Chondrocyte (in vitro differentiated cells): ENCODE data around the gene CD52. TPM values are rescaled to one million over a fixed set of nuclear protein-coding genes. Genes with fewer than 3 reads are reported as not detected.

Source experiments
- DNase-seq: peaks from one replicate; pipeline ENCODE4 v3.0.0; 2021; ENCODE audit warnings: mixed read lengths, low spot score
- H3K27ac Mint-ChIP-seq: one replicate; pipeline ENCODE4 v1.8.0; 2021; ENCODE audit warnings: mild to moderate bottlenecking, moderate library complexity, mixed read lengths; ENCODE audit not compliant: unreplicated experiment
- H3K27me3 Mint-ChIP-seq: 2 replicates; pipeline ENCODE4 v1.8.0; 2021; ENCODE audit warnings: low read depth, mixed read lengths
- H3K36me3 Mint-ChIP-seq: 2 replicates; pipeline ENCODE4 v1.8.0; 2021; ENCODE audit warnings: low read depth, mixed read lengths
- H3K4me1 Mint-ChIP-seq: 2 replicates; pipeline ENCODE4 v1.8.0; 2021; ENCODE audit warnings: low read depth, mild to moderate bottlenecking, mixed read lengths
- H3K4me3 Mint-ChIP-seq: one replicate; pipeline ENCODE4 v1.8.0; 2021; ENCODE audit warnings: mild to moderate bottlenecking, moderate library complexity, mixed read lengths; ENCODE audit not compliant: unreplicated experiment
- H3K9me3 Mint-ChIP-seq: 2 replicates; pipeline ENCODE4 v1.8.0; 2021; ENCODE audit warnings: low read depth, mixed read lengths
- total RNA-seq: library from RNA; stranded (reverse); gene quantifications from 3 replicates; pipeline ENCODE4 v1.2.1, GENCODE V29; 2021
- TF ChIP-seq, protein P1 (sequence below): fragments of 200-600 bp; sonication (generic); IDR thresholded peaks from 2 replicates; pipeline ENCODE4 v1.5.0; 2021; ENCODE audit warnings: antibody characterized with exemption, mild to moderate bottlenecking, moderate library complexity

The CD52 gene
- total RNA-seq, 1 donor from 2014 or later, result not detected

- Mint-ChIP-seq H3K9me3 (no peaks in the 10 kb centered on the region), H3K27ac (no peak overlapping the region), H3K27me3 (peaks cover 6% of the 10 kb centered on the region), H3K4me1 (peaks cover 6% of the 10 kb centered on the region), H3K36me3 (no peaks in the 10 kb centered on the region), H3K4me3 (no peak overlapping the region)
- no peak for DNase-seq
- TF ChIP-seq, protein P1, sequence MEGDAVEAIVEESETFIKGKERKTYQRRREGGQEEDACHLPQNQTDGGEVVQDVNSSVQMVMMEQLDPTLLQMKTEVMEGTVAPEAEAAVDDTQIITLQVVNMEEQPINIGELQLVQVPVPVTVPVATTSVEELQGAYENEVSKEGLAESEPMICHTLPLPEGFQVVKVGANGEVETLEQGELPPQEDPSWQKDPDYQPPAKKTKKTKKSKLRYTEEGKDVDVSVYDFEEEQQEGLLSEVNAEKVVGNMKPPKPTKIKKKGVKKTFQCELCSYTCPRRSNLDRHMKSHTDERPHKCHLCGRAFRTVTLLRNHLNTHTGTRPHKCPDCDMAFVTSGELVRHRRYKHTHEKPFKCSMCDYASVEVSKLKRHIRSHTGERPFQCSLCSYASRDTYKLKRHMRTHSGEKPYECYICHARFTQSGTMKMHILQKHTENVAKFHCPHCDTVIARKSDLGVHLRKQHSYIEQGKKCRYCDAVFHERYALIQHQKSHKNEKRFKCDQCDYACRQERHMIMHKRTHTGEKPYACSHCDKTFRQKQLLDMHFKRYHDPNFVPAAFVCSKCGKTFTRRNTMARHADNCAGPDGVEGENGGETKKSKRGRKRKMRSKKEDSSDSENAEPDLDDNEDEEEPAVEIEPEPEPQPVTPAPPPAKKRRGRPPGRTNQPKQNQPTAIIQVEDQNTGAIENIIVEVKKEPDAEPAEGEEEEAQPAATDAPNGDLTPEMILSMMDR, result no peak
These were observed 22.3 kb downstream of the CD52 start for GRCh38 chr1:26340047-26340481.

DNA sequence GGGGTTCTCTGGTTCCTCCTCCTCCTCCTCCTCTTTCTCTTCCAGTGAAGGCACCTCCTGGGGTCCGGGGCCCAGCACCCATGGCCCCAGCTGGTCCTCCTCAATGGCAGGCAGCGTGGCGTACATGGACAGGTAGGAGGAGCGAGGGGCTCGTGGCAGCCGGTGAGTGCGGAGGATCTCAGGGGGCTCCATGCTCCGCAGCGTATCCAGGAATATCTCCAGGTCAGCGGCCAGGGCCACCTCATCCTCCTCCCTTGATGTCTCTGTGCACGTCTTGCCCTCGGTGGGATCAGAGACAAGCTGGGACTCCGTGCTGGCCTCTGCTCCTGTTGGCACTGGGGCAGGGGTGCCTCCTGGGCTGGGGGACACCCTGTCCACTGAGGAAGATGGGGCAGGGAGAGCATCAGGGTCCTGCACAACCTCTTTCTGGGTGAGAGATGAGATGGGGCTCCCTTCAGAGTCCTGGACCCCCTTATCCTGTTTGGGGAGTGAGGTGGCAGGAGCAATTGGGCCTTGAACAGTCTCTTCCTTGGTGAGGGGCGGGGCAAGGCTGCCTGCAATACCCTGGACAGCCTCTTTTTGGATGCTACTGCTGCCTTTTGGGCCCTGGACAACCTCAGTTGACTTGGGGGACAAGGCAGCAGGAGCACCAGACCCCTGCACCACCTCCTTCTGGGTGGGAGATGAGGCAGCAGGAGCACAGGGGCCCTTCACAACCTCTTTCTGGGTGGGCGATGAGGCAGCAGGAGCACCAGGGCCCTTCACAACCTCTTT lies 26.6 kb downstream of the CD52 start:
- no peaks in the 10 kb centered on the region for H3K9me3 Mint-ChIP-seq
- no peak overlapping the region for H3K4me3 Mint-ChIP-seq
- no peaks in the 10 kb centered on the region for H3K36me3 Mint-ChIP-seq
- no peak for DNase-seq
- no peak overlapping the region for H3K27ac Mint-ChIP-seq
- H3K4me1 Mint-ChIP-seq, result no peaks in the 10 kb centered on the region
- H3K27me3 Mint-ChIP-seq, result peaks cover 3% of the 10 kb centered on the region
- TF ChIP-seq, protein P1, result no peak

- no peaks in the 10 kb centered on the region for H3K9me3 Mint-ChIP-seq
- H3K27ac Mint-ChIP-seq, result no peak overlapping the region
- no peaks in the 10 kb centered on the region for H3K36me3 Mint-ChIP-seq
- H3K4me1 Mint-ChIP-seq, result no peaks in the 10 kb centered on the region
- DNase-seq, result no peak
- TF ChIP-seq, protein P1, result no peak
- peaks cover 2% of the 10 kb centered on the region for H3K27me3 Mint-ChIP-seq
- H3K4me3 Mint-ChIP-seq, result no peak overlapping the region
These were observed 28.0 kb downstream of the CD52 start for GRCh38 chr1:26345718-26346117.

DNA sequence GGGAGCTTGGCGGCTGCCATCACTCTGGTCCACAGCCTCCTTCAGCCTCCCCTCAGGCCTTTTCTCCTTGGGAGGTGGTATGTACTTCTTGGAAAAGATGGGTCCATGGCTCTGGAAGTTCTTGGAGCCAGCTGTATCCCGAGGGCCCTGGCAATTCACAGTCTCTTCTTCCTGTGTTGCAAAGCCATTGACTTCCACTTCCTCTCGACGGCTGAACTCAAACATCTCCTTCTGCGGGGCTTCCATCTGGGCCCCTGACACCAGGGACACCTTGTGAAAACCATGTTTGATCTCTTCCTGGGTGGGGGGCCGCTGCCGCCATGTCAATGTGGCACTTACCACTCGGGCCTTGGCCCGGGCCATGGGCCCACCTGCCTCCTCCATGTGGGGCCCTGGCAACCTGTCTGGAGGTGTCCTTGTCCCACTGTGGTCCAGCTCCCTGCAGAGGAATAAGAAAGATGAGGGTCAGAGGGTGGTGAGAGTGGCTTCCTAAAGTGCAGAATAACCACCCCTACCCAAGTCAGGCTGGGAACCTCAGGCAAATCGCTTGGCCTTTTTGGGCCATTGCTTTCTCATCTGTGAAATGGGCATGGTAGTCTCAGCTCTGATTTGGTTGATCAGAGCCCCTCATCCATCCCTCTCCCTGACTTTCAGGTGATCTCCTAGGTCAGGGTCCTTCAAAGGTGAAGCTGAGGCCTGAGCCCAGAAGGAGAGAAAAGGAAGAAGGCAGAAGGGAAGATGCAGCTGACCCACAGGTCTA lies 28.7 kb downstream of the CD52 start:
- no peak for DNase-seq
- Mint-ChIP-seq H3K27ac (no peak overlapping the region), H3K4me1 (no peaks in the 10 kb centered on the region), H3K9me3 (no peaks in the 10 kb centered on the region), H3K27me3 (peaks cover 2% of the 10 kb centered on the region), H3K36me3 (no peaks in the 10 kb centered on the region), H3K4me3 (no peak overlapping the region)
- TF ChIP-seq, protein P1, result no peak

DNA sequence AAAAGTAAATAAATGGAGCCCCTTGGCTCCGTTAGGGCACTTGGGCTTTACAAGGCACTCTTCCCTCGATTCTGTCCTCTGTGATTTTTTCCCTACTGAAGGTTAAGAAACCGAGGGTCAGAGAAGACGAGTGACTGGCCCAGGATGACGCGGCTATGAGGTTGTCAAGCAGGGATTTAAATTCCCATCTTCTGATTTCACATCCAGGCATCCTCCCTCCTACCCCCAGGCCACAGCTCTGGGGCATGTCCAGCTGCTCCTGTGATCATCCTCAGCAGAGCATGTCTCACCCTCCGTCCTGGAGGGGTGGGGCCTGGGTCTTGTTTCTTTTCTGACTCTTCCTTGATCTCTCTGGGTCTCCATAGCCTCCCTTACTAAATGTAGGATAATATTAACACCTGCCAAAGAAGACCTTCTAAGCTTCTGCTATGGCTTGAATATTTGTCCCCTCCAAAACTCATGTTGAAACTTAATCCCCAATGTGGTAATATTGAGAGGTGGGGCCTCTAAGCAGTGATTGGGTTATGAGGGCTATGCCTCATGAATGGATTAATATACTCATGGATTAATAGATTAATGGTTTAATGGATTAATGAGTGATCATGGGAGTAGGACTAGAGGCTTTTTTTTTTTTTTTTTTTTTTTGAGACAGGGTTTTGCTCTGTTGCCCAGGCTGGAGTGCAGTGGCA lies 31.6 kb downstream of the CD52 start:
- H3K27ac Mint-ChIP-seq, result no peak overlapping the region
- H3K36me3 Mint-ChIP-seq, result no peaks in the 10 kb centered on the region

More for the DNA sequence above, 31.6 kb downstream of the CD52 start:
- Mint-ChIP-seq H3K4me3 (no peak overlapping the region), H3K27me3 (no peaks in the 10 kb centered on the region), H3K4me1 (no peaks in the 10 kb centered on the region), H3K9me3 (no peaks in the 10 kb centered on the region)
- TF ChIP-seq, protein P1, result no peak
- DNase-seq, result no peak
